ENCODE data around the gene FCRLA.

FCRLA gene

GRCh38 chr1:161740921-161741320 is 33.9 kb downstream of the FCRLA start:
- DNase-seq (ENCODE audit: low read depth), result no peak
- no peak overlapping the region for H3K4me3 ChIP-seq (ENCODE audit: low read length)
- no peak for TF ChIP-seq CTCF (conservative IDR thresholded peaks at IDR 0.05; ENCODE audit: low read depth, low read length)

- TF ChIP-seq CTCF (conservative IDR thresholded peaks at IDR 0.05; ENCODE audit: low read depth, low read length), result no peak
- no peak overlapping the region for H3K4me3 ChIP-seq (ENCODE audit: low read length)
- DNase-seq (ENCODE audit: low read depth), result no peak
Observed at GRCh38 chr1:161743231-161743630, 36.2 kb downstream of the FCRLA start.

GRCh38 chr1:161747801-161748200 is 40.8 kb downstream of the FCRLA start:
- DNase-seq (ENCODE audit: low read depth), result no peak
- TF ChIP-seq CTCF (conservative IDR thresholded peaks at IDR 0.05; ENCODE audit: low read depth, low read length), result no peak
- H3K4me3 ChIP-seq (ENCODE audit: low read length), result no peak overlapping the region

- peak; percentile 83 for DNase-seq (ENCODE audit: low read depth)
- peak; percentile 22 for TF ChIP-seq CTCF (conservative IDR thresholded peaks at IDR 0.05; ENCODE audit: low read depth, low read length)
- H3K4me3 ChIP-seq (ENCODE audit: low read length), result peak within 1 kb of the TSS; percentile 91
Observed at GRCh38 chr1:161749509-161750407, 42.7 kb downstream of the FCRLA start, which contains the start of gene DUSP12. TSS of gene DUSP12 (plus strand) at chr1:161749786. CDS start at chr1:161749802, 16 bp downstream.

- no peak for DNase-seq (ENCODE audit: low read depth)
- H3K4me3 ChIP-seq (ENCODE audit: low read length), result no peak overlapping the region
- TF ChIP-seq CTCF (conservative IDR thresholded peaks at IDR 0.05; ENCODE audit: low read depth, low read length), result peak; percentile 56
Observed at GRCh38 chr1:161763522-161764098, 56.6 kb downstream of the FCRLA start.
